ENCODE measurements around the gene MYCBP2.
A peak's percentile ranks its signal among the peaks of the same experiment; 100 is the strongest.

MYCBP2 gene

DNA sequence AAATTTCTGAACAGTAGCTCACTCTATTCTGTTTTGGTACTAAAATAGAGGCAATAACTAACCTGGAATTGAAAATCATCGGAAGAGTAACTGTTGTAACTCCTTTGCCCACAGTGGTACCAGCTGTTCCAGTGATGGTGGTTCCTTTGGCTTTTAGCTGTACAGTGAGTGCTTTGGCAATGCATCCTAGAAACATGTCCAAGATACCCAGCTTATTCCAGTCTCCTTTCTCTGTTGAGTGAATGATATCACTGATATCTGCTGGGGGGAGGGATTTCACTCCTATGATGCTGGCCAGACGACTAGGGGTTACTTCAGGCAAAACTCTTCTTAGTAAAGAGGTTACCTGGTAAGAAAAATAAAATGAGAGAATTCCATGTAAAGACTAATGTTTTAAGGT, 259.4 kb downstream of the MYCBP2 start:
- no peak for DNase-seq

DNA sequence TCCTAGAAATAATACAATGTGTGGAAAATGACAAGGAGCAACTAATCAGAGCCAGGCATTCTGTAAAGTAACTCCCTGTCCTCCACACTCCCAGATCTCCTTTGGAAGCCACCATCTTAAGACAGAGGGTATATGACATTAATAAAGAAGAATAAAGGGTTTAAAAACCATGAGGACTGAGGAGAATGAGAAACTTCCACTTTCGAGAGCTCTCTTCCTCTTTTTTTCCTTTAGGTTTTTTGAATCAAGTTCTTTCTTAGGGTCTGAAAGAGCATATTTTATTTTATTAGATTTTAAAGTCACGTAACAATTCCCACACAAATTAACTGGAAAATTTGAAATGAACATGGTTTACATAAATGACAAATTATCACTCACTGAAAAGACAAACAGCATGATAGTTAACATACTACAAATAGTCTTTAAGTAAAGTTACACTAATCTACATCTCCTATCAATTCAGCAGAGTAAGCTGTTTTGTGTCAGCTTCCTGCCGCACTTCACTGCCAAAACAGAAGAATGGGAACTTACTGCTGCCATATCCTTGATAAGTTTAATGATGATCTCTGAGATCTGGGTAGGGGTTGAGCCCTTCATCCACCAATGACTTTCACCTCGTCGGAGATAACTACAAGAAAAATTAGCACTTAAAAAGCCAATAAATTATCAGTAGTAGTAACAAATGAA, 261.3 kb downstream of the MYCBP2 start:
- no peak for DNase-seq

DNA sequence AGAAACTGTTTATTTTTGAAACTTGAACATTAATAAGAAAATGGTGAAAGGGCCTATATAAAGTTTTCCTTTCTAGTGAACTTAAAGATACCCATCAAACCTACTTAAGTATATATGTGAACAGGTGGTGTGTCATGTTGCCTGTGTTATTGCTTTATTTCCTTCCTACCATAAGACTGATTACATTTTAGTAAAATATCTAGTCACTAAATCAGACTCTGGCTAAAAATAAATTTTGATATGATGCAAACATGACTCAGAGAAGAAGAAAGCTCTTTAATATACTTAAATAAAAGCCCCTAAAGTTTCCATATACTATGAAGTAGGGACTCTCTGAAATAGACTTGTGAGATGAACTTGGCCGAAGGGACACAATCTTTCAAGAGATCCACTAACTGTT, 264.8 kb downstream of the MYCBP2 start:
- DNase-seq = no peak

DNA sequence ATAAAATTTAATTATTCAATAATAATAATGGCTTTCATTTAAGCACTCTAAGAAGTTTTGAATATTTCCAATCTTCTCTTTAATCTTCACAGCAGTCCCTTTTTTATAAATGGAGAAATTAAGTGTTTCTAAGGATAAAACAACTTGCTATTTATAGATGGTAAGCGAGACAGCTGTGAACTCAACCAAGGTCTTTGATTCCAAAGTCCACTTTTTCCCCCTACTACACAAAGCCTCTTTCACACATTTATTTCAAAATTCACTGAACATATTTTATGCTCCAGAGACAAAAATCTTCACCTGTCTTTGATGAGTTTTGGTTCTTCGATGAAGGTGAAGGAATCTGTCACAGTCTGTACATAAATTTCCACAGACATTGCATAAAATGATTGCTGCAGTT, 265.5 kb downstream of the MYCBP2 start:
- no peak for DNase-seq

DNA sequence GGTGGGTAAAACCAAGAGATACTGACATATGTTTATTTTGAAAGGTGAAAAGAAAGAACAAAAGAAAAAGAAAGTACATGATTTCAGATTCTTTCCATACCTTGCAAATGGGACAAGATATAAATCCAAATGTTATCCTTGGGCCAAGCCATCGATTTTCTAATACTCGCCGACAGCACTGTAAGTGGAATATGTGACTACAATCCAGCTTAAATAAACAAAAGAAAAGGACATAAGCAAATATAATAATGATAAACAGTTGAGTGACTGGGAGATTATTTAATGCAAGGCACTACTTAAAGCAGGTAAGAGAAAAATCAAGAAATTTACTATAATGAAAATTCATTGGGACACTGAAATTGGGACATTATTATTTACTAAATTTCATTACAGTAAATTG, 270.0 kb downstream of the MYCBP2 start:
- DNase-seq = no peak

DNA sequence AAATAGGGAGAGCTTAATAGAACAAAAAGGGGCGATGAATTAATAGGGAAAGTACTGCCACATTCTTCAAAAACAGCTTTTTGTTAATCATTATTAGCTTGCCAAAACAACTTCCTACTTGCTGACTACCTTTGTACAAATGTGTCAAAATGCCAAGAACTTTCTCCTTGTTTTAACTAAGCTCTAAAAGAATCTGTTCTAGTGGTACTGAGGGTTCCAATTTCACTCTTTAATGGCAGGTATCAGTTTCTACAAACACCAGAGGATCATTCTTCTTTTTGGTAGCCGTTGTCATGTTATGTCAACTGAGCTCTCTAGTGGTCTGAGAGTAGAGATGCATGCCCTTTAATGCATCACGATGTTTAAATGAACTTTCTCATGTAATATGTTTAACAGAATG, 270.5 kb downstream of the MYCBP2 start:
- no peak for DNase-seq

DNA sequence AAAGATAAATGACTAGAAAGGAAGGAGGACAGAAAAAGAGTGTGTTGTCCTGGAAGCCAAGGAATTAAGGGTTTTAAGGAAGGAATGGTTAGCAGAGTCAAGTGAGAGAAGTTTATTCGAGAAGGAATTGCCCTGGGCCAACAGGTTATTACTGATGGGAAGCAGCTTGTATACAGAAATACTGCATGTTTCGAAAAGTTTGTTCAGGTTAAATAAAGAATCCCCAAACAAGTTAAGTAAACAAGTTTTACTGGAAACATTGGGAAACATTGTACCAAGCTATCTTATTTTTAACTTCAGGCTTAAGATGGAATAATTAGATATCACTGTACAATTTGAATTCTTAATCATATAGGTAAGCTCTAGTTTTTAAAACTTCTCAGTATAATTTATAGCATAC, 271.7 kb downstream of the MYCBP2 start:
- DNase-seq = no peak

DNA sequence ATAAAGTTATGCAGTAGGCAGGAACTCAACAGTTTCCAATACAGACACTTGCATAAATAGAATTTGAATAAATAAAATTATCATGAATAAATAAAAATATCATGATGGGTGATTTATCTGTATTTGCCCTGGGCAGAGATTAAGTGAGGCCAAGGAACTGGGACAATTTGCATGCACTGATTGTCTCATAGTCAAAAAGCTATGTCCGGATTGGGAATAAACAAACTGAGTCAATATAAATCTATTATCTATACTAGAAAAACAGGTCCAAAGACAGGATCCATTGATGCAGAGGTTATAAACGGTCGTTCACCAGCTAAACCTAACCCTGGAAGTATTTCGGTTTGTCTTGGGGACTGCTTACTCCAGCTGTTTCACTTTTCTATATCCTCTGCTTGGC, 273.7 kb downstream of the MYCBP2 start:
- DNase-seq = no peak

DNA sequence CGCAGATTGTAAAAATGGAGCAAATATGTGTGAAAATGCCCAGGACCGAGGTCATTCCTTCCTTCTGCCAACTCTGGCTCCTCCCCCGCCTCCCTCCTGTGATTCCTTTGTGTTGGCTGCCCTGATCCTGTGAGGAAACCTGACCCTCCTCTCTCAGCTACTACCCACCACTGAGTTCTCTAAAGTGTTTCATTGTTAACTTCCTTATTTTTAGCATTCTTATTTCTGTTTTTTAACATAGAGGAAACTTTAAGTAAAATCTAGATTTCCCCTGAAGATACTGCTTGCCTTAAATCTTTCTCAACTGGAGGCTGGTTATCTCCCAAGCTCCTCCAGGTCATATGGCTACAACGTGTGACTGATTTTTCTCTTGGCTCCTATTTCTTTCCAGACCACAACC, 278.2 kb downstream of the MYCBP2 start:
- DNase-seq = no peak

DNA sequence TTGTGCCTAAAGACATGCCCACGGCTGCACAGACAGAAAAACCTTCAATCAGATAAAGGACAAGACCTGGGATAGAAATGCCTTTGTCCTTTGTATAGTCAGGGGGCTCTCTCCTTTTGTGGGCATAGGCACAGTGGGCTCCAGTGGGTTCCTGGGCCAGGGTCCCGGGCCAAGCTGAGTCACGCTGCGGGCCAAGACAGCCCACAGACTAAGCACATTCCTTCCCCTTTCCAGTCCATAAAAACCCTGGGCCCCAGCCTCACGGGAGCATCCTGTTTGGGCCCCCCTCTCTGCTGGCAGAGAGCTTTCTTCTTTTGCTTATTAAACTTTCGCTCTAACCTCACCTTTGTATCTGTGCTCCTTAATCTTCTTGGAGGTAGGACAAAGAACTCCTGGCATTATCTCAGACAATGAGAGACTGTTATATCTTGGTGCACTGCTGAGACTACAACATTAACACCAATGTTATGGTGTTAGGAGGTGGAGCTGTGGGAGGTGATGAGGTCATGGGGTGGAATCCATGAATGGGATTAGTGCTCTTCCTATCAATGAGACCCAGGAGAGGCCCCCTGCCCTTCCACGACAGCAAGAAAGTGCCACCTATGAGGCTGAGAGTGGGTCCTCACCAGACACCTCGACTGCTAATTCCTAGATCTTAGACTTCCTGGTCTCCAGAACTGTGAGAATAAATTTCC, 279.1 kb downstream of the MYCBP2 start:
- DNase-seq = no peak

DNA sequence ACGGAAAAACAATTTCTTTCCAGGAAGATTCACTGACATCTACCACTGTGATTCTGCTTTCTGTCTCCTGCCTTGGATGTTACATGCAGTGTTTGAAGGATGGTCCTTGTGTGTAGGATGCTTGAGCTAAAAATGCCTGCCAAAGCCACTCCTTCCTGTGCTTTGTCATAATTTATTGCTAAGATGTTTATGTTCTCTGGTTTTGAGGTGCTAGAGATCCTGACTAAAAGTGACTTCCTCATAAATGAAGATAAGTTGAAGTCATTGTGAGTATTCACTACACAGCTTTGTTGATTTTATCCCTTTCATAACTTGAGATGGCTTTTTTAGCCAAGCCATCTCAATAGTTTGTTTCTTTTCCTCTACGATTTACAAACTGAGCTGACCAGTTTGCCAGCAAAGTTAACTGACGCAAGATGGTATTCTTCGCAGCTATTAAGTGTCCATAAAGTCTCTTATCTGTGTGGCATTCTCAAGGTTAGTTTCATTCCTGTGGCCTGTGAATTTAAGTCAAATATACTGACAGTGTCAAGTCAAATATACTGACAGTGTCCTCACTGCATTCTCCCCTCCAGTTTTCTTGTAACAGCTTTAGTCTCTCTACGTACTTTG, 284.2 kb downstream of the MYCBP2 start:
- DNase-seq = no peak

DNA sequence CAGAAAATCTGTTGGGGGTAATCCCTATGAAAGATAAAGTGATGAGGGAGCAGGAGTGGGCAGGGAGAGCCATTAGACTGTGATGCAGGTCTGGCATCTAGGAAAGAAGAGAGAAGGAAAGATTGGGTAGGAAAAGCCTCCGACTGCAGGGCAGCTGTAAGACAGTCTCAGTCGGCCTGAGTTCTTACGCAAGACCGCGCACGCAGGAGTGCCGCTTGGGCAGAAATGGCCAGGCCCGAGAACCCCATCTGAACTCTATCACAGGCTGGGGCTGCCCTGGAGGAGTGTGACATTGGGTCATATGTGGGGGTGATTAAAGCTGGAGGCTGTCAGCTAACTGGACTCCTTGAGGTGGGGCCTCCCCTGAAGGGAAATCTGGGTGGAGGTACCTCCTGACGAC, 286.1 kb downstream of the MYCBP2 start:
- DNase-seq = no peak

DNA sequence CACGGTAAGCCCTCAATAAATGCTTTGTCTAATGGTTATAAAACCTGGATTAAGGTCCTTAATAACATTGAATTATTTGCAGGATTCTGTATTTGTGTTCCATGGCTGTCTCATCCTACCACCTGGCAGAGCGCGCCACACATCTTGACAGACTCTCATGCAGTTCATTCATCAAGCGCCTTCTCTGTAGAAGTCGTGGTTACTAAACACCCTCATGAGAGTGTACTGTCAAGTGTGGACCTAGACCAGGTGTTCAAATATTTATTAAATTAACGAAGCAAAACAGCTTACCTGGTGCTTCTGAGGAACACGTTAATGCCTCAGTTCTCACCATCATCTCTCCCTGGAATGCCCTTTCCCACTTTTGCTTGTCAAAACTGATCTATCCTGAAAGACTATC, 286.8 kb downstream of the MYCBP2 start:
- DNase-seq = no peak

DNA sequence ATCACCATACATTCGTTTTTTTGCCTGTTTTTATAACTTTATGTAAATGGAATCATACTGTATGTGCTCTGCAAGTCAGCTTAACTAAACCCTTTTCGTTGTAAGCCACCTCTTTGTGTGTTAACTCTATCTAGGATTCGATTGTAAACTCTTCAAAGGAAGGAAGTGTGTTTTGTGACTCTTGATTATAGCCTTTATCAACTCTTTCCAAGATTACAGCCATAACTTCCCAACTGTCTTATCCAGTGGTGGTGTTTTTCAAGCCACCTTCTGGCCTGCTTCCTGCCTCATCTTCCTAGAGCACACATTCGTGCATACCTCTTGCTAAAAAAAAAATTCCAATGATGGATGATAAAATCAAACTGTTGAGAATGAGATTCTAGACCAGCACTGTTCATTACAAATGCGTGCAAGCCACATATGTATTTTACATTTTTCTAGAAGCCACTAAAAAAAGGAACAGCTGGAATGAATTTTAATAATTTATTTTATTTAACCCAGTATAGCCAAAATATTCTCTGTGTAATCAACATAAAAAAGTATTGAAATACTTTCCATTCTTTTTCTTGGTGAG, 287.9 kb downstream of the MYCBP2 start:
- DNase-seq = no peak

DNA sequence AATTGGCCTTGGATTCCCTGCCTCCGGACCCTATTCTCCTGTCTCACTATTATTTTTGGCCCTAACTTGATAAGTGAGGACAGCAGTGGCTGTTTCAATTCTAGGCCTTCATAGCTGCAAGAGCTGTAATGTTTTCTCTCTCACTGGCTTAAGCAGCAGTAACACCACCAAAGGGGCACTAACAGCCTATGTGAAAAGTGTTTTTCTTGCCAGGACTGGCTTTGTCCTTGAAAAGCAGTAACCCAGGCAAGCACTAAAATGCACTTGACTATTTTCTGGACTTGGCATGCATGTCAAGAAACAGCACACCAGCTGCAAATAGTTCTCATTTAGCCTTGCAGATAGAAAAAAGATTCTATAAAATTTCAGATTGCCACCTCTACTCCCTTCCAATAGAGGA, 290.6 kb downstream of the MYCBP2 start:
- DNase-seq = no peak

DNA sequence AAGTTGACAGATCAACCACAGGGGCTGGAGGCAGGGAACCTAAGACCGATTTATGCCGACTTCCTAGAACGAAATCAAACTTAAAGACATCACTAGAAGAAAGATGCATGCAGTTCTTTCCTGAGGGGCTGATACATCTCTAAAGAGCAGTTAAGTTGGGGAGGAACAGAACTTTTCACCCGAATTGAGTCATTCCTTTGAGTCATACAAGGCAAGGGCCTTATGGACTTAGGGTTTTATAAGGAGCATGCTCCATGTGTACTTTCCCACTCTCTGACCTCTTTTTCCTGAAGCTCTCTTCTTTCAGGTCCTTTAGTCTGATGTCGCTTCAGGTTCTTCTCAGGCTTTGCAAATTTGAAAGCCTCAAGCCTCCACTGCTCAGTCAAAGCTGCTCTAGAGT, 292.0 kb downstream of the MYCBP2 start:
- DNase-seq = no peak

DNA sequence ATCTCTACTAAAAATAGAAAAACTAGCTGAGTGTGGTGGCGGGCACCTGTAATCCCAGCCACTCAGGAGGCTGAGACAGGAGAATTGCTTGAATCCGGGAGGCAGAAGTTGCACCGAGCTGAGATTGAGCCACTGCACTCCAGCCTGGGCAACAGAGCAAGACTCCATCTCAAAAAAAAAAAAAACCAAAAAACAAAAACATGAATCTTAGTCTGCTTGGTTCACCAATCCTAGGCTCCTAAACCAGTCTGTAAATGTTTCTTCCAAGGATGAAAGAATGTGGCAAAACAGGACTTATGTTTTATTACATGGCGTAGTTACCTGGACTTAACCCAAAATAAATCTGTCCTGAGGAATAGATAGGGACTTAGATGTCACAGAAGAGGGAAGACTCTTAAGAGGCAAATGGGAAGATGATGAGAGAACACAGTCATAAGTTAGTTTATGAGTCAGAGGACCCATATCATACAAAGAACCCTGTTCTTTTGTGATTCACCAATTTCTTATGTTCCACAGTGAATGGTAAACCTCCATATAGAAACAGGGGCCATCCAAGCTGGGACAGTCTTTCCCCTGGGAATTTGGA, 293.1 kb downstream of the MYCBP2 start:
- no peak for DNase-seq

DNA sequence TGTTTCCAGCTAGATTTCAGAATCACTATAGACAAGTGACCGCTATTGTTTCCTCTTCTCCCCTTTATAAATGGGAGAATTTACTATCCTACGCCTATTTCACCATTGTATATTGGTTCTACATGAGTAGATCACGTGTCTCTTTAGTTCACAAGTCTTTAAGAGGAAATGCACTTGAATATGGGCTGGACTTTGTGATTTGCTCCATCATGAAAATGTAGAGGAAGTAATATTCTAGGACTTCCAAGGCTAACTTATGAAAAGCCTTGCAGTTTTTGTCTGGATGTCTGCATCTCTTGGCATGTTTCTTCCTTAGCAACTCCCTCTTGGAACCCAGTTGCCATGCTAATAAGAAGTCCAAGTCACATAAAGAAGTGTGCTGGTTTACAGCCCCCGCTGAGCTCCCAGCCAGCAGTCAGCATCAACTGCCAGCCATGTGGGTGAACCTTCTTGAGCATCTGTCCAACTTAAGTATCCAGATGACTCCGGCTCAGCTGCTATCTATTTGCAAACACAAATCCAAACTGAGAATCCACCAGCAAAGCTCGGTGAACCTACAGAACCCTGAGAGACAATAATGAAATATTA, 295.1 kb downstream of the MYCBP2 start:
- DNase-seq = no peak

DNA sequence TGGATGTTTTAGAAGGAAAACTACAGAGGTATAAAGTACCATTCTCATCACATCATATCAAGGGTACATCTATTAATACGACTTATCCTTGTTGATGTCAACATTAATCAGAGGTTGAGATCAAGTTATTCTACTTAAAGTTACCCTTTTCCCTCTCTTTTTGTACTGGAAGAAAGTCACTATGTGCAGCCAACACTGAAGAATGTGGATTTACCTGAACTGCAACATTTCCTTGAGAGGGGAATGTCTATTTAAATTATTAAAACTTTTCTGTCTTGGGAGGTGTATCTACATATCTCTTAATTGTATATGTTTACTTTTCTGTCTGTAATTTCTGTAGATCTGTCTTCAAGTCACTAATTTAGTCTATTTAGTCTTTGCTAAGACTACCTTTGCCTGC, 297.5 kb downstream of the MYCBP2 start:
- DNase-seq = no peak

DNA sequence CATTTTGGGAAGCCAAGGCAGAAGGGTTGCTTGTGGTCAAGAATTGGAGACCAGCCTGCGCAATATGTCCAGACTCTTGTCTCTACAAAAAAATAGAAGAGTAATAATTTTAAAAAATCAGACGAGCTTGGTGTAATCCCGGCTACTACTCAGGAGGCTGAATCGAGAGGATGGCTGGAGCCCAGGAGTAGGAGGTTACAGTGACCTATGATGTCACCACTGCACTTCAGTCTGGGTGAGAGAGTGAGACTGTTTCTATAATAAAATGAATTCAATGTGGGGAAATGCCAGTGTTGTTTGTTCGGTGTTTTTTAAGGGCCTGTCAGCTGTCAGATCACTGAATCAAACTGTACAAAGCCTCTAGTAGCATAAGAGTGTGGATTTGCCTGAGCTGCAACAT, 298.7 kb downstream of the MYCBP2 start:
- DNase-seq = no peak

DNA sequence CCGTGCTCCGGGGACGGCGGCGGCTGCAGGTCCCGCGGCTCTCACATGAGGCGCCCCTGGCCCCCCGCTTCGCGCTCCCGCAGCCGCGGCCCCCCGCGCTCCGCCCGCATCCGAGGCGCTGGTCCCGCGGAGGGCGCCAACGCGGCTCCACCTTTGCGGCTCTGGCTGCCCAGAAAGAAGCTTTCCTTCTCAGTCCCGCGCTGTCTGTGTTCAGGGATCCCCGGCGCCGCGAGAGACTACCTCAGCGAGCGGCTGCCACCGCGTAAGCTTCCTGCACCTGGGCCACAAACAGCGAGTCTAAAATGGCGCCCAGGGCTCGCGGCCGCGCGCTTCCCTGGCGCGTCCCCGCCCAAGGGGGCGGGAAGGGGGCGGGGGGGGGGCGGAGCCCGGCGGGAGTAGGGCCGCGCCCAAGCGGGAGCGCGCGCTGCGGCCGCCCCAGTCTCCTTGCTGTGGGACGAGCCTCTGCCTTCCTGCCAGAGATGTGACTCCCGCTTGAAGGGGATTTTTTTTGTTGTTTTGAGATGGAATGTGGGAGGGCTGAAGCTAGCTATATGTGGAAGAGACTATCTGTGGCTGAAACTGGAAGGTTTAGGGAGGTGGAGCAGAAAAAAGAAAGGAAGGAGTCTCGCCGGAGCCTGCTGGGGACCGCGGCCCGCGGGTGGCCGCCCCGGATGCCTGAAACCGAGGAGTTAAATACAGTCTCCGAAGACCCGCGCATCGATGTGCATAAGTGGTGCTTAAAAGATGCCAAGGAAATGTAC, 299.9 kb downstream of the MYCBP2 start, which contains the start of gene FBXL3:
FBXL3 (minus strand) TSS at position 299 of the 761 bp plus-strand sequence. CDS start 5,299 bp downstream, outside the sequence.
- peak; percentile 80 for DNase-seq

DNA sequence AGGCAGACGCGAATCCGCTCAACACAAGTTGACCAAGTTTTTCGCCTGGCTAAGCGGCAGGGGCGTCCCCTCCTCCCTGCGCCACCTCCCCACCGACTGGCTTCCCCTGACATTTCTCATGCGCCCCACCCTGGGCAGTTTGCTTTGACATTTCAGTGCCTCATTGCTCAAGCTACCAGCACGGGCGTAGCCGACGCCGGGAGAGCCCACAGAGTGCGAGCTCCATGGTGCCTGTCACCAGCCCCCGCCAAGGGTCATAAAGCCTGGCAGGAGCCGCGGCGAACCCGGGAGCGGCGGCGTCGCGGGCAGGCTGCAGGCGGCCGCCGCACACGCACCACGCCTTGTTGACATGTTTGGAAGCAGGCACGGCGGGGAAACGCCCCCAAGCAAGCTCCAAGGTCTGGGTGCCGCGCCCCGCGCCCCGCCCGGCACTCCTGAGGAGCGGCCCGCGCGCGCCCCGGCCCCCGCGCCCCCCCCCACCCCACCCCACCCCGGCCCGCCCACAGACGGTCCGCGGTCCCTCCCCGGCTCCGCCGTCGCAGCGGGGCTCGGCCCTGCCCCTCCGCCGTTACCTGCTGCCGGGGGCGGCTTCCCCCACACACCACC, 300.5 kb downstream of the MYCBP2 start:
- DNase-seq = peak; percentile 74
